GM21737 (cell line): ENCODE measurements around the gene RAB32.

Experiments
- ATAC-seq: cut with Tn5 transposase; IDR thresholded peaks from one replicate; pipeline ENCODE4 v1.9.1; 2021; ENCODE audit warnings: mild to moderate bottlenecking, moderate library complexity; ENCODE audit not compliant: unreplicated experiment

RAB32 gene

DNA sequence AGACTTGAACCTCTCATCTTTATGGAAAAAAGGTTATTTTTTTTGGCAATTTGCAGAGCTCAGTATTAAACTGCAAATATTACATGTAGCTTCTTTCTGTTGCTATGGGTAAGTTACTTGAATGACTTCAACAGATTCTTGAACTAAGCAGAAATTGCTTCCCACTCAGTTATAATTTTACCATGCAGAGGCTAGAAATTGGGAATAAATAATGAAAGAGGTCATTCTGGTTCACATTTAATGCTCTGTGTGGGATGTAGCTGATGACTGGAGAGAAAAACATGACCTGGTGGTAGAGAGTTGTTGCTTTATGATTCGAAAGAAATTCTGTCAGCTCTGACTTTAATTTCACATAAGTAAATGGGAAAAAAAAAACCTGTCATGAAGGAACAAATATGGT, 38.3 kb downstream of the RAB32 start:
- no peak for ATAC-seq

GRCh38 chr6:146582857-146583256, 39.2 kb downstream of the RAB32 start:
- no peak for ATAC-seq

DNA sequence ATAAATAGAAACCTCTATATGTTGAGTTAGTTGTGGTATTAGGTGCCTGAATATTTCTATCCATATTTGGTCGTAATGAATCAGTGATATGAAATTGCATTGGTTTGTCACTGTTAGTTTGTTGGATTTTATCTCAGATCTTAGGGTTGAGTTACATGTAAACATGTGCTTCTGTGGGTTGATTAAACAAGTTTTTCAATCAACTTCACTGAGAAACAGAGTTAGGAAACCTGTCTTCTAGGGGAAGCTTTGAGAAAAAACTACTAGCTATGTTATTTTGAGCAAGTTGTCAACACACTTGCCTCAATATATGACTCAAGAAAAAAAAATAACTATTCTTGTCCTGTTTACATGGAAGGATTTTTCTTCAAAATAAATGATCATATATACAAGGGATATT, 40.3 kb downstream of the RAB32 start:
- ATAC-seq, result no peak

- ATAC-seq, result no peak
These were observed 43.8 kb downstream of the RAB32 start for GRCh38 chr6:146587459-146587858.

- ATAC-seq, result no peak
These were observed 46.9 kb downstream of the RAB32 start for GRCh38 chr6:146590492-146590891.

DNA sequence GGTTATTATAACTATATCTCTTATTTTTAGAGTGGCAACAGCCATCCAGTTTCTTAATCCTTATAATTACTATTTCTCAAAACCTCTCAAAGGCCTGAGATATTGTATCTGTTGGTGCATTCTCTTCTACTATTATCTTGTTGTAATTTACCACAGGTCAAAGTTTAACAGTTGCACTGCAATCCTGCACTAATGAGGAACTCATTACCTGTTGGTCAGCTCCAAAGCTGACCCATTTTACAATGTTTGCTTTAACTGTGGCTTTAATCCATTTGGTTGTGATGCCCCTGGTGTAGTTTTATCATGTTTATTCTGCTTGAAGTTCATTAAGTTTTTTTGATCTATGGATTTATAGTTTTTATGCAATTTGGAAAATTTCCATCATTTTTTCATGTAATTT, 48.8 kb downstream of the RAB32 start:
- ATAC-seq, result no peak

DNA sequence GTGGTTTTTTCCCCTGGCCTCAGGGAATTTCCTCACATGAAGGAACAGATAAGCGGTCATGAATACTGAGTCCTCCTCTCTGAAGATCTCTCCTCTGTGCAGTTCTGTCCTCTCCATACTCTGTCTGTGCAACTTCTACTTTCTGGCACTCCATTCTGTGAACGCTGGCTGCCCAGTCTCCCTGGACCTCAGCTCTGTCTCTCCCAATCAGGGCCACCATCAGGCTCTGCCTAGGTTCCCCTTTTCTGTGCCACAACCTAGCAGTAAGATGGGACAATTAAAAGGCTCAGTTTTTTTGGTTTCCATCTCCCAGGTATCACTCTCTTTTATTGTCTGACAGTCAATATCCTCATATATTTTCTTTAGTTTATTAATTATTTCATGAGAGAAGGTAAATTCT, 50.4 kb downstream of the RAB32 start:
- ATAC-seq, result no peak

DNA sequence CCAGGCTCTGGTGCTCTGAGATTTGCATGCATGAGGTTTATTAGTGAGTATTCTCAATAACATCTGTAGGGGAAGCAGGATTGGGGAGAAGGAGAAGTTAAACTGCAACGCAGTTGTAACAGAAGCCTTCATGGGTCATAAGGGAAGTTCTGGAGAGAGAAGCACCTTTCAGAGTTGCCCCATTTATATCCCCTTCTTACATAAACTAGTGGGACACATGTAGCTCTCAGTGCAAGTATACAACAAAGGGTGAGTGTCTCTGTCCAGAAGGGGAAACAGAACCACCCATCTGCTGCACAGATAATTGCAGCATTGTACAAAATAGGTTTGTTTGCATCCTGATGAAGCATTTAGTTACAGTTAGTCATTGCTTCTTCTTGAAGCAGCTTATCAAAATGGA, 50.9 kb downstream of the RAB32 start:
- ATAC-seq, result no peak

DNA sequence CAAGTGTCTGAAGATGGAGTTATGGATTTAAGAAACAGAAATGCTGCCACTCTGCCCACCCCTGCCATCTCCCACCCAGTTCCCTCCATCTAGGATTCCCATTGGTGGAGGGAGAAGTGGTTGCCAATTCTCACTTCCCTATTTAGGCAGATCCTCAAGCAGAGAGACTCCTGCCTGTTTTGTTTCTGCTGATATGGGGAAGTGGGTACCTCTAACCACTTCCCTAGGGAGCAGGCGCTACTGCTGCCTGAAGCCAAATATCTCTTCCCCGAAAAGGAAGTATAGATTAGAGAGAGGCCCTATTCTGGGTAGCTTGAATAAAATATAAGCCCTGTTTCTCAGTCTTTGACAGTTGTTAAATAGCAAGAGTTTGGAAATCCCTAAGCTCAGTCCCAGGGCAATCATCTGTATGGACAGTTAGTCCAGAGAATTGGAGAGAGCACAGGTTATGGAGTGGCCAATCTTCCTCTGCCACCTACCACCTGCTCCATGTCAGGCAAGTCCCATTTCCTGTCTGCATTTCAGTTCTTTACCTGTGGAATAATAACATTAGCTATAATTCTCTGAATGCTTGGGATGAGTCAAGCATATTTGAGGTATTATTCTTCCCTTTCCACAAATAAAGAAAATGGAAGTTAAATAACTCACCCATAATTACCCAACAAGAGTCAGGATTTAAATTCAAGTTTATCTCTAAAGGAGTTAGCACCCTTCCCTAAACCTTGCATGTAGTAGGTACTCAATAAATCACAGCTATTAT, 52.5 kb downstream of the RAB32 start:
- no peak for ATAC-seq

DNA sequence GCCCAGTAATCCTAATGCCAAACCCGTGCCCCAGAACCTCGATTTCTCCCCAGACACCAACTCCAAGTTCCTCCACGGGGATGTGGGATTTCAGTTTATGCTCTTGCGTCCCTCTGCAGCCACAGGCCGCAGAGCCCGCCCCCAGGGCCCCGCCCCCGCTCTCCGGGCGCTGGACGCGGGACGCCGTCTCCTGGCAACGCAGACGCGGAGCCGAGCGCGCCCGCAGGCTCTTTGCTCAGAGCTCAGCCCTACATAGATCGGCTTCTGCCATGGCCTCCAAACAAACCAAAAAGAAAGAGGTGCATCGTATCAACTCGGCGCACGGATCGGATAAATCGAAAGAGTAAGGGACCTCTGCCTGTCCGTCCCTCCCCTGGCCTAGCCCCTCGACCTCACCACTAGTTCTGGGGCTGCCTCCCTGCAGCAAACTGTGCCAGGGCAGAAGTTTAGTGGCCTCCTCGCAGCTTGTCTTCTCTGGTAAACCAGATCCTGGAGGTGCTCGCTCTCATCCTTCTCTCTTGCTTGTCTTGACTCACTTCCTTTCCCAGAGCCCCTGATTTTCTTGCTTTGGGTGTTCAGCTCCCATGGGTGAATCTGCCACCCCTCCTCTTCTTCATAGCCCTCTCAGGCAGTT, 55.3 kb downstream of the RAB32 start, which contains the start of gene ADGB:
Gene ADGB (plus strand): TSS at position 201 of the 634 bp plus-strand sequence. CDS start 69 bp downstream, at position 270.
- no peak for ATAC-seq

- no peak for ATAC-seq
These were observed 57.7 kb downstream of the RAB32 start for GRCh38 chr6:146601352-146601751.

GRCh38 chr6:146602526-146602925, 58.9 kb downstream of the RAB32 start:
- ATAC-seq, result no peak
